Activated CD4-positive, alpha-beta T cell treated with anti-CD3 and anti-CD28 coated beads for 4 hours (primary cell): Measurements from ENCODE around the gene EMC9.
A peak's percentile ranks its signal among the peaks of the same experiment; 100 is the strongest.
"Not testable (repeated sequence)": the region's sequence is repeated elsewhere in the genome, so short reads cannot be mapped to it uniquely, and the experiment has no call there.

Source experiments
- DNase-seq, 2 donors: peaks; one replicate each; pipeline ENCODE4 v3.0.0-alpha.2; 2020

The EMC9 gene

GRCh38 chr14:24106672-24107271, 34.6 kb downstream of the EMC9 start:
- no peak for DNase-seq

DNA sequence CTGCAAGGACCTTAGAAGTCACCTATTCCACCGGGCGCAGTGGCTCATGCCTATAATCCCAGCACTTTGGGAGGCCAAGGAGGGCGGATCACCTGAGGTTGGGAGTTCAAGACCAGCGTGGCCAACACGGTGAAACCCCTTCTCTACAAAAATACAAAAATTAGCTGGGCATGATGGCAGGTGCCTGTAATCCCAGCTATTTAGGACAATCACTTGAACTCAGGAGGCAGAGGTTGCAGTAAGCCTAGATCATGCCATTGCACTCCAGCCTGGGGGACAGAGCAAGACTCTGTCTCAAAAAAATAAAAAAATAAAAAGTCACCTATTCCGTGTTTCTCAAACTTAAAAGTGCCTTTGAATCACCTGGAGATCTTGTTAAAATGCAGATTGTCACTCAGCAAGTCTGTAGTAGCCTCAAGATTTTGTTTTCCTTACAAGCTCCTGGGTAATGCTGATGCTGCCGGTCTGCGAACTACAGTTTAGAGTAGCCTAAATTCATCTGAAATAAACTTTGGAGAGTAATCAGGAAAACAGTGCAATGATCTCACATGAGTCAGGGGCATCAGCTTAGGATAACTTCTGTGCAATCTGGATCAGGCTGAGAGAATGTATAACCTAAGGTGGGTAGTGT, 35.7 kb downstream of the EMC9 start:
- DNase-seq = not testable (repeated sequence)

- DNase-seq = no peak
Observed at GRCh38 chr14:24103451-24103850, 37.9 kb downstream of the EMC9 start.

- no peak for DNase-seq
Observed at GRCh38 chr14:24102357-24103048, 38.9 kb downstream of the EMC9 start.

DNA sequence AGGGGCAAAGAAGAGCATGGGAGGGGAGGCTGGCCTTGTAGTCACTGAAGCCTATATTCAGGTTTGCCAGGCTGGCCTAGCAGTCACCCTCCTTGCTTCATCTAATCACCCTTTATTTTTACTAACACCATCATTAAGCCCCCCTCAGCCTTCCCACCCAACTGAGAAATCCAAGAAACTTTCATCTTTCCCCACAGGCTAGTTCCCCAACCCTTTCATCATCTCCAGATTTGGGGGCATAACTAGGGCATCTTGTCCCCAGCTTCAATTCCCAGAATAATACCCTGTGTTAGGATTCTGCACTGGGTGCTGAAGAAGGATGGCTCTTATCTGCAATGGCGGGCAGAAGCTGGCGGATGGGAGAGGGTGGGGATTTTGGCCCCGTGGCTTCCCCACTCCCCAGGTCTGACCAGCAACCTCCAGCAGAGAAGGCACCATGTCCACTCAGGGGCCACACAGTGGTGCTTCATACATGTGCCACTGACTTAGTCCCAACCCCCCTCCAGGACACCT, 40.4 kb downstream of the EMC9 start:
- no peak for DNase-seq

- DNase-seq = no peak
Observed at GRCh38 chr14:24100197-24100981, 41.0 kb downstream of the EMC9 start.

- DNase-seq = no peak
Observed at GRCh38 chr14:24098927-24099813, 42.2 kb downstream of the EMC9 start.

DNA sequence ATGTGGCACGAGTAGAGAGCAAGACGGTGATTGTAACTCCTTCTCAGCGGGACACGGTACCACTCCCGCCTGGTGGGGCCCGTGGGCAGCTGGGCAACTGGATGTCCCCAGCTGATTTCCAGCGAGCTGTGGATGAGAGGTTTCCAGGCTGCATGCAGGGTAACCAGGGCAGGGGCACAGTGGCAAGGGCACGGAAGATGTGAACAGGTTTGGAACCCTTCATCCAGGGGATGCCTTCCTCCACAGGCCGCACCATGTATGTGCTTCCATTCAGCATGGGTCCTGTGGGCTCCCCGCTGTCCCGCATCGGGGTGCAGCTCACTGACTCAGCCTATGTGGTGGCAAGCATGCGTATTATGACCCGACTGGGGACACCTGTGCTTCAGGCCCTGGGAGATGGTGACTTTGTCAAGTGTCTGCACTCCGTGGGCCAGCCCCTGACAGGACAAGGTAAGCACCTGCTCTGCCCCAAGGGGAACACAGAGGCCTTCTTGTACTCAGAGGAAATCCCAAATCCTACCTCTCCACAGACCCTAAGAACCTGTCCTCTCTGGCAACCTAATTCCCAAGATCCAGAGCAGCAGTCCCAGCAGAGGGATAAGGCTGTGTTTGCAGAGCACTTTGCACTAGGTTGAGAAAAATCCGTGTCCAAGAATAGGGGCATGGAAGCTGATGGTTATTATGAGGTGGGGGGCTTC, 43.0 kb downstream of the EMC9 start:
- DNase-seq = no peak

DNA sequence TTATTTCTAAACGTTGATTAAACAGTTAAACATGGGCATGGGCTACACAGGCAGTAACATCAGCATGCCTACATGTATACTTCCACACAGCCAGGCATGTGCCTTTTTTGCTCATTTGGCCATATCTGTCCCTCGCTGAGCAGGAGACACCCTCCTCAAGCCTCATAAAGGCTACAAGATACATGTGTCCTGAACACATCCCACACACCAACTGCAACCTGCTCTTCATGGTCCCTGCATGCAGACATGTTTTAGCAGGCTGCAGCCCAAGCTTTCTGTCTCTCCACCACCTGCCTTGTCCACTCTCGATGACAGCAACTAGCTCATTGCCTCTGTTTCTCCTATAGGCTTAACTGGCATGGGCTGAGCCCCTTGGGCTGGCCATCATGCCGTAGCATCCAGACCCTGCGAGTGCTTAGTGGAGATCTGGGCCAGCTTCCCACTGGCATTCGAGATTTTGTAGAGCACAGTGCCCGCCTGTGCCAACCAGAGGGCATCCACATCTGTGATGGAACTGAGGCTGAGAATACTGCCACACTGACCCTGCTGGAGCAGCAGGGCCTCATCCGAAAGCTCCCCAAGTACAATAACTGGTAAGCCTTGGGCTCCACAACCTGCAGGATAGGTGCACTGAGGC, 44.7 kb downstream of the EMC9 start:
- DNase-seq = no peak

DNA sequence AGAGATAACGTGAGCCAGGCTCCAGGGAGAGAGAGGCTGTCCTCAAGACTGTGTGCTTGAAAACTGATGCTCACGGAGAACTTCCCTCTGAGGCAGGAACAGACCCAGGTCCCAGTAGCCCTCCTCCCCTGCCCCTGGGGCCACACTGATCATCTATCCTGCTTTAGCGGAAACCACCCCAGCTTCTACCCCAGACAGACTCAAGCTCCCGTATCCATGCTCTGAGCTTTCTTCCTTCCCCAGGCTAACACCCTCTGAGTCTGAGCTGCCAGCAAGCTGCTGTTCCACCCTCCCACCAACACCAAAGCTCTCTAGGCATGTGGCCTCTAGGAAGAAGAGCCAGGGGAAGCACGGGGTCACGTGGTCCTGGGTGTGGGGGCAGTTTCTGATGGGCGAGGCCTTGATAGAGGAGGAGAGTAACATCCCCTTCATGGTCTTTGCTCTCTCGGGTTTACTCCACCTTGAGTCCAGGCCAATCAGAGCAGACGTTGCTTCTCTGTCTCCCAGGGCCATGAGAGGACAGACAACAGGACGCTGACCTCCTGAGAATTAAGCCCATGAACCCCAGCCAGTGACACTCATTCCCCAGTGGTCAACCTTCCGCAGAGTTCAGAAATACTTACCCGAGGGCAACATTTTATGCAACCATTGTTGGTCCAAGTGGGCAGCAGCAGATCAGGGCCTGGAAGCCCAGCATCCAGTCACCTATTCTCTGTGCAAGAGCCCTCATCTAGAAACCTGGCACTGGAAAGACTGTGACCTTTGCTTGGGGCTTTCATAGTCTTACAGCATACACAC, 45.9 kb downstream of the EMC9 start:
- DNase-seq = peak; percentile 46 to 58

GRCh38 chr14:24094841-24095270, 46.5 kb downstream of the EMC9 start:
- DNase-seq = no peak

DNA sequence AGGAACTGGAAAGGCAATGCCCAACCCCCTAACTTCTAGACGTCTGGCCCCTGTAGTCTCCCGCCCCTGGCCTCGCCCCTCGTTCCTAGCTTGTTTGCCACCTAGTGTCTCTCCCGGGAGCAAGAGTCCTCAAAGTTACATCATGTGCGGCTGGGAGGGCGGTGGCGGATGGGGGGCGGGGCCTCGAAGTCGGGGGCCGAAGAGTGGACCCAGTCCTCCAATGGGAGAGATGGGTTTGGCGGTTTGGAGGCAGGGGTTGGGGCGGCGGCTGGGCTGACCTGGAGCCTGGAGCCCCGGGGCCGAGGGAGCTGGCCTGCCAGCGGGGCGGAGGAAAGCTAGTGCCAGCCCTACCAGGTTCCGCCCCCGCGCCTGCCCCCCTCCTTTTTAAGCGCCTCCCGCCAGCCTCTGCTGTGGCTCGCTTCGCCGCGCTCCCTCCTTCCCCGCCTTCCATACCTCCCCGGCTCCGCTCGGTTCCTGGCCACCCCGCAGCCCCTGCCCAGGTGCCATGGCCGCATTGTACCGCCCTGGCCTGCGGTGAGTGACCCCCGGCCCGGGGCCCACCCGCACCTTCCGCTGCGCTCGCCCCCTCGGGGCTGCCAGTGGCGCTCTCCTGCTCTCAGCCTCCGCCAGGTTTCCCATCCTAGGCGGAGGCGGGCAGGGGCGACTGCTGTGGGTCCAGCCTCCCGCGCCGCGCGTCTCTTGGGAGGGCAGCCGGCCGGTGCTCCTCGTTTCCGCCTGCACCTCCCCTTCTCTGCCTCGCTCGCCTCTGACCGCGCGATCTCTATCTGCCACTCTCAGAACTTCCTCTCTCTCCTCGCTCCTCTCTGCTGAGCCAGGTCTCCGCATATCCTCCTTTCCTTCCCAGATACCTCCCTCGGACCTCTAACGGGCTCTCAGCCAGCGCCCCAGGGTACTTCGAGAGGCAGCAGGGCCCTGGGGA, 47.2 kb downstream of the EMC9 start, which contains the start of gene PCK2:
PCK2 (plus strand) TSS at position 411 of the 940 bp plus-strand sequence; CDS start at position 506, 95 bp downstream.
- peak; percentile 81 to 89 for DNase-seq

- DNase-seq = no peak
Observed at GRCh38 chr14:24093207-24093900, 48.0 kb downstream of the EMC9 start.

- no peak for DNase-seq
Observed at GRCh38 chr14:24092505-24093206, 48.7 kb downstream of the EMC9 start.

DNA sequence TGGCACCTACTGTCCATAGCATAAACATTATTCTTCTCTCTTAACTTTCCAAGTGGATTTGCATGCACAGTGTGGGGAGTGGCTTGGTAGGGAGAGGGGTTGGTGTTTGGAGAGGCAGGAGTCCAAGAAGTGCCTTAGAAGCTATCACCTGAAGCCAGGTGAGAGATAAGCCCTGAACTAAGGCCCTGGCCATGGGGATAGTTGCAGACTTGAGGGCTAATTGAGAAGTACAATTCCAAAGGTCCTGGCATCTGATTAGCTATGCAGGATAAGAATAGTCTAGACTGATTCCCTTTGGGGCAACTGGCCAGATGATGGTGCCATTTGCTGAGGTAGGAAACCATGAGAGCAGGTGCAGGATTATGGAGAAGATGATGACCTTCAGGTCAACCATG, 49.3 kb downstream of the EMC9 start:
- no peak for DNase-seq

DNA sequence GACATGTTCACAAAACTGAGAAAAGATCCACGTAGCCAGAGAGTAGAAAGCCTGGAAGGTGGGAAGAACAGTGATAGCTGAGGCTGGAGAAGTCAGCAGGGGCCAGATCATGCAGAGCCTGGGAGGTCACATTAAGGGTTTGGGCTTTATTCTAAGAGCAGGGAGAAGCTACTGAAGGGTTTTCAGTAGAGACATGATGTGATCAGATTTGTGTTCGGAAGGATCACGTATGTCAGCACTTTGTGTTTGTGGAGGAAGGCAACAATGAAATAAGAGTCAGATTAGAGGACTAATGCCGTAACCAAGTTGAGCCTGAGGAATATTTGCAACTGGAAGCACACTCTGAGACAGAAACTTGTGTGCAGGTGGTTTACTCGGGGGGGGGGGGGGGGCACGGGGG, 51.5 kb downstream of the EMC9 start:
- no peak for DNase-seq
